WTC11 (cell line): ENCODE data around the gene ZDHHC14. TPM values are rescaled to one million over a fixed set of nuclear protein-coding genes. Genes with fewer than 3 reads are reported as not detected.

Experiments
- ATAC-seq: fragments of 200-7000 bp; cut with Tn5 transposase; 2 replicates; pipeline ENCODE4 v1.10.0; 2021; ENCODE audit warnings: mild to moderate bottlenecking, moderate library complexity
- CTCF ChIA-PET: fragments of 300-600 bp; sonication (Branson Sonifier 250); formaldehyde crosslinking; loops from one replicate; lab custom pipeline; 2021; ENCODE audit warnings: antibody characterized with exemption; lab: Charles Lee
- POLR2A ChIA-PET: fragments of 350-600 bp; sonication (Branson Sonifier 250); formaldehyde crosslinking; loops from one replicate; lab custom pipeline; 2021; ENCODE audit warnings: antibody characterized with exemption; lab: Charles Lee
- DNase-seq: peaks from one replicate; pipeline ENCODE4 v3.0.0; 2021; ENCODE audit warnings: low spot score
- H3K27ac Mint-ChIP-seq: 2 replicates; pipeline ENCODE4 v1.8.0; 2021; ENCODE audit warnings: mixed read lengths
- H3K27me3 Mint-ChIP-seq: 2 replicates; pipeline ENCODE4 v1.8.0; 2021; ENCODE audit warnings: low read depth, mild to moderate bottlenecking, moderate library complexity, mixed read lengths
- H3K36me3 Mint-ChIP-seq: 2 replicates; pipeline ENCODE4 v1.8.0; 2021; ENCODE audit warnings: mixed read lengths
- H3K4me1 Mint-ChIP-seq: 2 replicates; pipeline ENCODE4 v1.8.0; 2022; ENCODE audit warnings: mixed read lengths
- H3K4me3 Mint-ChIP-seq: 2 replicates; pipeline ENCODE4 v1.8.0; 2021; ENCODE audit warnings: mild to moderate bottlenecking, moderate library complexity, mixed read lengths
- H3K9me3 Mint-ChIP-seq: 2 replicates; pipeline ENCODE4 v1.8.0; 2021; ENCODE audit warnings: mixed read lengths
- AFF4 ChIP-seq: sonication (generic); formaldehyde crosslinking; IDR thresholded peaks from 2 replicates; pipeline ENCODE4 v1.8.1; 2023; ENCODE audit warnings: mild to moderate bottlenecking, missing genetic modification reagents, borderline replicate concordance
- ATF2 ChIP-seq: sonication (generic); formaldehyde crosslinking; IDR thresholded peaks from 2 replicates; pipeline ENCODE4 v1.8.1; 2022; ENCODE audit warnings: low read depth, missing genetic modification reagents, borderline replicate concordance
- CBFB ChIP-seq: sonication (generic); formaldehyde crosslinking; IDR thresholded peaks from 2 replicates; pipeline ENCODE4 v1.8.1; 2022; ENCODE audit warnings: mild to moderate bottlenecking, low read depth, missing genetic modification reagents
- E2F1 ChIP-seq: sonication (generic); formaldehyde crosslinking; IDR thresholded peaks from 2 replicates; pipeline ENCODE4 v1.8.0; 2022; ENCODE audit warnings: mild to moderate bottlenecking, missing genetic modification reagents
- ELF4 ChIP-seq: sonication (generic); formaldehyde crosslinking; IDR thresholded peaks from 2 replicates; pipeline ENCODE4 v1.8.1; 2022; ENCODE audit warnings: low read depth, mild to moderate bottlenecking, moderate library complexity, missing genetic modification reagents
- GABPB1 ChIP-seq: sonication (generic); formaldehyde crosslinking; IDR thresholded peaks from 2 replicates; pipeline ENCODE4 v1.8.1; 2023; ENCODE audit warnings: mild to moderate bottlenecking, missing genetic modification reagents
- HMGA2 ChIP-seq: fragments of 250-450 bp; sonication (Bioruptor Pico); IDR thresholded peaks from 2 replicates; pipeline ENCODE4 v1.4.0; 2021; ENCODE audit warnings: mild to moderate bottlenecking, moderate library complexity
- HMGXB4 ChIP-seq: sonication (generic); formaldehyde crosslinking; IDR thresholded peaks from 2 replicates; pipeline ENCODE4 v1.8.1; 2023; ENCODE audit warnings: mild to moderate bottlenecking, moderate library complexity, missing genetic modification reagents
- MAX ChIP-seq: sonication (generic); formaldehyde crosslinking; IDR thresholded peaks from 2 replicates; pipeline ENCODE4 v1.8.0; 2022; ENCODE audit warnings: mild to moderate bottlenecking, missing genetic modification reagents
- NR3C1 ChIP-seq: sonication (generic); formaldehyde crosslinking; conservative IDR thresholded peaks from 2 replicates; pipeline ENCODE4 v1.8.1; 2023; ENCODE audit warnings: low read depth, mild to moderate bottlenecking, missing genetic modification reagents
- RELA ChIP-seq: sonication (generic); formaldehyde crosslinking; IDR thresholded peaks from 2 replicates; pipeline ENCODE4 v1.8.1; 2022; ENCODE audit warnings: missing genetic modification reagents, mild to moderate bottlenecking, borderline replicate concordance
- SMAD3 ChIP-seq: sonication (generic); formaldehyde crosslinking; IDR thresholded peaks from 2 replicates; pipeline ENCODE4 v1.8.0; 2022; ENCODE audit warnings: missing genetic modification reagents, mild to moderate bottlenecking, borderline replicate concordance
- TCF7 ChIP-seq: sonication (generic); formaldehyde crosslinking; IDR thresholded peaks from 2 replicates; pipeline ENCODE4 v1.8.0; 2022; ENCODE audit warnings: mild to moderate bottlenecking, low read depth, missing genetic modification reagents, moderate library complexity
- TEAD4 ChIP-seq: sonication (generic); formaldehyde crosslinking; IDR thresholded peaks from 2 replicates; pipeline ENCODE4 v1.8.0; 2022; ENCODE audit warnings: mild to moderate bottlenecking, missing genetic modification reagents
- USF1 ChIP-seq: sonication (generic); formaldehyde crosslinking; IDR thresholded peaks from 2 replicates; pipeline ENCODE4 v1.8.0; 2022; ENCODE audit warnings: mild to moderate bottlenecking, missing genetic modification reagents
- ZBTB21 ChIP-seq: sonication (generic); formaldehyde crosslinking; IDR thresholded peaks from 2 replicates; pipeline ENCODE4 v1.8.1; 2023; ENCODE audit warnings: mild to moderate bottlenecking, missing genetic modification reagents, borderline replicate concordance
- ZNF219 ChIP-seq: sonication (generic); formaldehyde crosslinking; IDR thresholded peaks from 2 replicates; pipeline ENCODE4 v1.8.0; 2023; ENCODE audit warnings: missing genetic modification reagents, mild to moderate bottlenecking, borderline replicate concordance
- ZNF317 ChIP-seq: sonication (generic); formaldehyde crosslinking; IDR thresholded peaks from 2 replicates; pipeline ENCODE4 v1.8.1; 2023; ENCODE audit warnings: low read depth, mild to moderate bottlenecking, moderate library complexity, missing genetic modification reagents, borderline replicate concordance
- ZNF396 ChIP-seq: fragments of 250-450 bp; sonication (Bioruptor Pico); IDR thresholded peaks from 2 replicates; pipeline ENCODE4 v1.8.0; 2021; ENCODE audit warnings: mild to moderate bottlenecking, moderate library complexity, borderline replicate concordance
- ZNF512 ChIP-seq: sonication (generic); formaldehyde crosslinking; IDR thresholded peaks from 2 replicates; pipeline ENCODE4 v1.8.1; 2022; ENCODE audit warnings: missing genetic modification reagents, borderline replicate concordance
- total RNA-seq: library from RNA; stranded (reverse); gene quantifications from 3 replicates; pipeline ENCODE4 v1.2.3, GENCODE V29; 2021

The ZDHHC14 gene
- total RNA-seq, 1 experiment from 2014 or later = 6.6 TPM

GRCh38 chr6:157370755-157371154 lies 10.2 kb upstream of the ZDHHC14 start:
- TF ChIP-seq ATF2 = no peak
- TF ChIP-seq TCF7 (CRISPR knock-in tag) = no peak
- TF ChIP-seq CBFB = no peak
- no peak for TF ChIP-seq ZNF317 (CRISPR knock-in tag)
- TF ChIP-seq GABPB1 (CRISPR knock-in tag) = no peak
- TF ChIP-seq NR3C1 (CRISPR knock-in tag) = no peak
- no peak for TF ChIP-seq ZBTB21 (CRISPR knock-in tag)
- no peak for TF ChIP-seq AFF4 (CRISPR knock-in tag)
- TF ChIP-seq ZNF396 (CRISPR knock-in tag) = no peak
- TF ChIP-seq ZNF219 (CRISPR knock-in tag) = no peak
- no peak for TF ChIP-seq SMAD3
- no peak for TF ChIP-seq MAX
- TF ChIP-seq TEAD4 (CRISPR knock-in tag) = no peak
- no peak for TF ChIP-seq RELA (CRISPR knock-in tag)
- no peak for TF ChIP-seq HMGXB4 (CRISPR knock-in tag)
- CTCF ChIA-PET = interaction anchor here (3.3 kb wide), 1 partner anchor 36 kb away, joined by 9 read pairs; no protein-coding TSS in a partner anchor
- Mint-ChIP-seq H3K4me1 (peaks cover 15% of the 10 kb centered on the region), H3K27me3 (no peaks in the 10 kb centered on the region), H3K9me3 (no peaks in the 10 kb centered on the region), H3K36me3 (no peaks in the 10 kb centered on the region), H3K4me3 (no peak overlapping the region), H3K27ac (no peak overlapping the region)
- ATAC-seq (no peak), DNase-seq (no peak)
- POLR2A ChIA-PET = interaction anchor here (0.6 kb wide), 1 partner anchor 223 kb away, joined by 4 read pairs; no protein-coding TSS in a partner anchor

- POLR2A ChIA-PET = no interaction called here
- no peak for DNase-seq
- CTCF ChIA-PET = interaction anchor here (0.5 to 3.3 kb wide), 3 partner anchors 38 to 225 kb away, joined by 3 to 9 read pairs (median 3); no protein-coding TSS in a partner anchor
- no peak overlapping the region for H3K4me3 Mint-ChIP-seq
- H3K27ac Mint-ChIP-seq = no peak overlapping the region
- ATAC-seq = no peak
- H3K27me3 Mint-ChIP-seq = peaks cover 10% of the 10 kb centered on the region
- H3K9me3 Mint-ChIP-seq = no peaks in the 10 kb centered on the region
- H3K4me1 Mint-ChIP-seq = peaks cover 15% of the 10 kb centered on the region
- no peaks in the 10 kb centered on the region for H3K36me3 Mint-ChIP-seq
- TF ChIP-seq ELF4 (no peak), ZNF396 (CRISPR knock-in tag) (no peak), USF1 (CRISPR knock-in tag) (no peak), HMGA2 (CRISPR knock-in tag) (no peak), ZNF512 (CRISPR knock-in tag) (no peak), E2F1 (CRISPR knock-in tag) (no peak)
Observed at GRCh38 chr6:157372501-157373280, 8.3 kb upstream of the ZDHHC14 start.
